H1 (cell line): Measurements from ENCODE around the gene IL17RD. TPM values are rescaled to one million over a fixed set of nuclear protein-coding genes. Genes with fewer than 3 reads are reported as not detected.

ENCODE experiments used
- CTCF ChIA-PET: fragments of 300-600 bp; sonication (Branson Sonifier 250); formaldehyde crosslinking; loops from one replicate; lab custom pipeline; 2021; ENCODE audit not compliant: partially characterized antibody; lab: Charles Lee
- POLR2A ChIA-PET: fragments of 300-600 bp; sonication (Branson Sonifier 250); formaldehyde crosslinking; loops from one replicate; lab custom pipeline; 2021; ENCODE audit warnings: inconsistent platforms; ENCODE audit not compliant: partially characterized antibody; lab: Charles Lee
- DNase-seq, 2 experiments: peaks; one replicate each; pipeline versions ENCODE4 v3.0.0 to v3.0.0-alpha.2; 2010 to 2022; ENCODE audit warnings: low spot score in 2 of 2, low read depth in 1 of 2, mixed read lengths in 1 of 2
- FAIRE-seq: peaks from 2 replicates; lab custom pipeline; 2011; peaks lifted over from hg19 to GRCh38; lab: Jason Lieb, UNC
- H2AFZ ChIP-seq: 2 replicates; pipeline ENCODE4 v1.8.1; 2012; ENCODE audit warnings: low read length, inconsistent platforms
- H2AK5ac ChIP-seq: 2 replicates; pipeline ENCODE4 v1.6.1; 2013; ENCODE audit warnings: low read depth, low read length
- H2BK120ac ChIP-seq: replicated peaks from 2 replicates; pipeline ENCODE3; 2013; ENCODE audit warnings: low read depth, low read length, inconsistent platforms
- H2BK12ac ChIP-seq: 2 replicates; pipeline ENCODE4 v1.6.1; 2013; ENCODE audit warnings: low read depth, low read length
- H2BK15ac ChIP-seq: 2 replicates; pipeline ENCODE4 v1.6.1; 2013; ENCODE audit warnings: low read length
- H2BK20ac ChIP-seq: 2 replicates; pipeline ENCODE4 v1.6.1; 2013; ENCODE audit warnings: low read length
- H2BK5ac ChIP-seq: 2 replicates; pipeline ENCODE4 v1.6.1; 2013; ENCODE audit warnings: low read depth, low read length
- H3K14ac ChIP-seq: 2 replicates; pipeline ENCODE4 v1.6.1; 2013; ENCODE audit warnings: inconsistent platforms; ENCODE audit not compliant: insufficient read length
- H3K18ac ChIP-seq: 2 replicates; pipeline ENCODE4 v1.6.1; 2013; ENCODE audit warnings: low read length; ENCODE audit errors: extremely low read depth
- H3K23ac ChIP-seq: 2 replicates; pipeline ENCODE4 v1.6.1; 2013; ENCODE audit warnings: inconsistent platforms; ENCODE audit not compliant: insufficient read length
- H3K23me2 ChIP-seq: 2 replicates; pipeline ENCODE4 v1.6.1; 2013; ENCODE audit warnings: low read depth, low read length
- H3K27ac ChIP-seq: 2 replicates; pipeline ENCODE4 v1.6.1; 2011; ENCODE audit warnings: low read depth, low read length, inconsistent platforms
- H3K27me3 ChIP-seq, 4 experiments: replicated peaks in 1 of 4; 1 replicate in 1 of 4; 2 replicates in 3 of 4; pipeline versions ENCODE4 v1.6.1 to v1.8.1; 2011 to 2013; ENCODE audit warnings: low read length in 3 of 4, mild to moderate bottlenecking in 3 of 4, inconsistent platforms in 2 of 4, mixed read lengths in 2 of 4, moderate library complexity in 1 of 4; ENCODE audit not compliant: control insufficient read depth in 3 of 4, insufficient read depth in 3 of 4; ENCODE audit errors: extremely low read depth in 1 of 4
- H3K36me3 ChIP-seq, 4 experiments: 2 replicates each; pipeline versions ENCODE4 v1.6.1 to v1.8.1; 2011 to 2013; ENCODE audit warnings: mild to moderate bottlenecking in 4 of 4, low read length in 3 of 4, moderate library complexity in 2 of 4, control low read depth in 1 of 4, inconsistent platforms in 1 of 4; ENCODE audit not compliant: insufficient read depth in 4 of 4, control insufficient read depth in 2 of 4
- H3K4ac ChIP-seq: replicated peaks from 2 replicates; pipeline ENCODE3; 2013; ENCODE audit warnings: low read length, low read depth, mixed read lengths, inconsistent platforms; ENCODE audit not compliant: insufficient read length
- H3K4me1 ChIP-seq, 4 experiments: replicated peaks in 1 of 4; 1 replicate in 1 of 4; 2 replicates in 3 of 4; pipeline versions ENCODE4 v1.6.1 to v1.8.1; 2011 to 2013; ENCODE audit warnings: low read length in 3 of 4, inconsistent platforms in 2 of 4, mixed read lengths in 1 of 4; ENCODE audit not compliant: insufficient read depth in 4 of 4, control insufficient read depth in 3 of 4
- H3K4me2 ChIP-seq, 2 experiments: 2 replicates each; pipeline versions ENCODE4 v1.6.1 to v1.8.1; 2011 to 2013; ENCODE audit warnings: low read depth in 2 of 2, low read length in 2 of 2, control low read depth in 1 of 2, inconsistent platforms in 1 of 2, mild to moderate bottlenecking in 1 of 2; ENCODE audit not compliant: insufficient read depth in 1 of 2
- H3K4me3 ChIP-seq, 4 experiments: fragments of 200-600, 300-600 bp in 1 of 4; sonication (generic), shearing (Covaris generic), sonication (Bioruptor Twin) in 1 of 4; 2 replicates each; pipeline versions ENCODE4 v1.5.1 to v1.8.1; 2011 to 2016; ENCODE audit warnings: low read length in 4 of 4, low read depth in 3 of 4, control low read depth in 2 of 4, inconsistent platforms in 2 of 4, mild to moderate bottlenecking in 2 of 4, mixed read lengths in 1 of 4, moderate library complexity in 1 of 4; ENCODE audit not compliant: insufficient read depth in 2 of 4; ENCODE audit errors: extremely low read depth in 1 of 4
- H3K56ac ChIP-seq: replicated peaks from 2 replicates; pipeline ENCODE3; 2013; ENCODE audit warnings: low read depth, mild to moderate bottlenecking, mixed read lengths, low read length, inconsistent platforms; ENCODE audit not compliant: insufficient read length
- H3K79me1 ChIP-seq: 2 replicates; pipeline ENCODE4 v1.6.1; 2013; ENCODE audit warnings: low read depth, low read length, control low read depth
- H3K79me2 ChIP-seq, 2 experiments: 2 replicates each; pipeline versions ENCODE4 v1.6.1 to v1.8.1; 2012 to 2013; ENCODE audit warnings: low read length in 2 of 2, mild to moderate bottlenecking in 2 of 2, inconsistent platforms in 1 of 2; ENCODE audit not compliant: insufficient read depth in 2 of 2, control insufficient read depth in 1 of 2
- H3K9ac ChIP-seq, 4 experiments: replicated peaks in 1 of 4; 1 replicate in 1 of 4; 2 replicates in 3 of 4; pipeline versions ENCODE4 v1.6.1 to v1.8.1; 2011 to 2013; ENCODE audit warnings: low read depth in 3 of 4, low read length in 3 of 4, control low read depth in 2 of 4, mild to moderate bottlenecking in 2 of 4, moderate library complexity in 2 of 4, inconsistent platforms in 1 of 4; ENCODE audit errors: extremely low read depth in 1 of 4
- H3K9me3 ChIP-seq, 2 experiments: 2 replicates each; pipeline versions ENCODE4 v1.6.1 to v1.8.1; 2012 to 2013; ENCODE audit warnings: mild to moderate bottlenecking in 2 of 2, moderate library complexity in 2 of 2, control low read depth in 1 of 2, inconsistent platforms in 1 of 2, low read depth in 1 of 2, low read length in 1 of 2, mixed read lengths in 1 of 2; ENCODE audit not compliant: insufficient read depth in 2 of 2
- H4K20me1 ChIP-seq, 2 experiments: replicated peaks in 1 of 2; 2 replicates each; pipeline versions ENCODE3 to v1.8.1; 2011 to 2013; ENCODE audit warnings: inconsistent platforms in 2 of 2, low read length in 2 of 2, mild to moderate bottlenecking in 1 of 2; ENCODE audit not compliant: insufficient read depth in 2 of 2, control insufficient read depth in 1 of 2
- H4K5ac ChIP-seq: 2 replicates; pipeline ENCODE4 v1.6.1; 2013; ENCODE audit warnings: low read length, low read depth, mixed read lengths, inconsistent platforms; ENCODE audit not compliant: insufficient read length
- H4K8ac ChIP-seq: 2 replicates; pipeline ENCODE4 v1.8.0; 2013; ENCODE audit warnings: mild to moderate bottlenecking, moderate library complexity, low read length, inconsistent platforms; ENCODE audit not compliant: insufficient read depth; ENCODE audit errors: extremely low read depth
- H4K91ac ChIP-seq: replicated peaks from 2 replicates; pipeline ENCODE3; 2013; ENCODE audit warnings: low read length, mixed read lengths, inconsistent platforms; ENCODE audit not compliant: insufficient read length
- ASH2L ChIP-seq: fragments of 200-600, 300-600 bp; sonication (generic); IDR thresholded peaks from one replicate; pipeline ENCODE4 v1.7.1; 2017; ENCODE audit warnings: low read length
- BCL11A ChIP-seq, 2 experiments: IDR thresholded peaks; one replicate each; pipeline ENCODE4 v1.6.1; 2011; ENCODE audit warnings: low read depth in 2 of 2, low read length in 2 of 2, mild to moderate bottlenecking in 2 of 2
- CBX8 ChIP-seq: fragments of 300-800, 300-1000 bp; sonication (generic); IDR thresholded peaks from 2 replicates; pipeline ENCODE4 v1.7.1; 2016; ENCODE audit warnings: low read depth, low read length, borderline replicate concordance
- CHD1 ChIP-seq: IDR thresholded peaks from 2 replicates; pipeline ENCODE4 v1.6.1; 2012; ENCODE audit warnings: low read depth, low read length, improper control_type of control experiment
- EZH2 ChIP-seq: fragments of 200-600 bp; sonication (generic); IDR thresholded peaks from 2 replicates; pipeline ENCODE4 v1.7.1; 2012; ENCODE audit warnings: low read depth, mild to moderate bottlenecking, moderate library complexity, low read length, inconsistent platforms; ENCODE audit not compliant: severe bottlenecking
- JUN ChIP-seq: IDR thresholded peaks from 2 replicates; pipeline ENCODE4 v1.6.1; 2011; ENCODE audit warnings: low read depth, mild to moderate bottlenecking, improper control_type of control experiment, low read length
- KDM4A ChIP-seq: IDR thresholded peaks from one replicate; pipeline ENCODE4 v1.7.1; 2012; ENCODE audit warnings: low read depth, mild to moderate bottlenecking, moderate library complexity, low read length, inconsistent platforms; ENCODE audit not compliant: severe bottlenecking
- POLR2AphosphoS5 ChIP-seq: IDR thresholded peaks from 2 replicates; pipeline ENCODE4 v1.6.1; 2011; ENCODE audit warnings: low read depth, low read length
- RAD21 ChIP-seq, 2 experiments: IDR thresholded peaks in 1 of 2; conservative IDR thresholded peaks in 1 of 2; 2 replicates each; pipeline ENCODE4 v1.6.1; 2011; ENCODE audit warnings: low read depth in 2 of 2, low read length in 2 of 2, improper control_type of control experiment in 1 of 2, inconsistent platforms in 1 of 2, mild to moderate bottlenecking in 1 of 2, moderate library complexity in 1 of 2
- RFX5 ChIP-seq: IDR thresholded peaks from 2 replicates; pipeline ENCODE4 v1.6.1; 2011; ENCODE audit warnings: low read depth, low read length, improper control_type of control experiment, borderline replicate concordance
- SP1 ChIP-seq: IDR thresholded peaks from 2 replicates; pipeline ENCODE4 v1.6.1; 2011; ENCODE audit warnings: low read depth, low read length
- TBP ChIP-seq: IDR thresholded peaks from 2 replicates; pipeline ENCODE4 v1.6.1; 2011; ENCODE audit warnings: low read depth, low read length, improper control_type of control experiment
- TCF12 ChIP-seq: IDR thresholded peaks from 2 replicates; pipeline ENCODE4 v1.6.1; 2011; ENCODE audit warnings: low read depth, mild to moderate bottlenecking, low read length
- WGBS, 2 experiments: shearing (Covaris generic) in 1 of 2; methylation state at CpG; one replicate each; pipeline versions ENCODE4 v1.1.6 to v1.1.7; 2013 to 2015; ENCODE audit warnings: low lambda C conversion rate in 2 of 2, mixed read lengths in 2 of 2, inconsistent platforms in 1 of 2, low coverage in 1 of 2, missing lambda C conversion rate in 1 of 2; ENCODE audit not compliant: insufficient replicate concordance in 2 of 2, insufficient coverage in 1 of 2, insufficient read length in 1 of 2; ENCODE audit errors: extremely low coverage in 1 of 2, missing lambda C conversion rate in 1 of 2; 5-methylcytosine and 5-hydroxymethylcytosine counted together
- polyA plus RNA-seq, 7 experiments: library from polyadenylated mRNA; depleted of rRNA in 3 of 7; stranded (reverse) in 5 of 7; unstranded in 2 of 7; fragments of >200 nt in 5 of 7; fragments of 200-250 nt in 2 of 7; gene quantifications; 1 replicate in 5 of 7; 2 replicates in 1 of 7; 4 replicates in 1 of 7; pipeline versions ENCODE4 v1.2.1 to v1.2.3, GENCODE V29; 2011 to 2013; ENCODE audit warnings: missing spikeins in 2 of 7, mixed read lengths in 2 of 7
- total RNA-seq: library from RNA; stranded (reverse); fragmentation: NEBNext Ultra II Directional; extraction: Animal tissue kit (Norgen Biotek cat#: 25700); gene quantifications from 2 replicates; pipeline ENCODE4 v1.2.1, GENCODE V29; 2021
- TF ChIP-seq, protein P1 (sequence below): IDR thresholded peaks from 2 replicates; pipeline ENCODE4 v1.6.1; 2011; ENCODE audit warnings: low read depth, mild to moderate bottlenecking, low read length; ENCODE audit not compliant: insufficient read depth

The IL17RD gene
- total and polyA plus RNA-seq, 2 of the 8 experiments (the other 6 are each of a cell fraction or from before 2014, with no cell fraction given) = 10.9 to 48.9 TPM

DNA sequence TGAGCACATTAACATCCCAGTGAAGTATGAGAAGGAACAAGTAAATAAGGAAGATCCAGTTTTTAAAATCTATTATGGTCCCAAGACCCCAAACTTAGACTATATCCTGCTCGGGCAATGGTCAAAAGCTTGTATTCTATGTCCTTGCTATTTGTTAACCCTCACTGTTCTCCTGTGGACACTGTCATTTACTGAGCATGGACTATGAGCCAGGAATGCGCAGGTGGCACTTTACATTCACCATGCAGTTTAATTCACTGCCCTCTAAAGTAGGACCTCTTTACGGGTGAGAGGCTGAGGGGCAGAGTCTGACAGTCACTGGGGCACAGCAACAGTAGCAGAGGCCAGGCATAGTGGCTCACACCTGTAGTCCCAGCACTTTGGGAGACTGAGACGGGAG is 76.1 kb downstream of the IL17RD start:
- H3K9ac ChIP-seq = no peak overlapping the region
- H3K14ac ChIP-seq = no peak overlapping the region
- no peak overlapping the region for H4K91ac ChIP-seq
- no peak overlapping the region for H3K18ac ChIP-seq
- H3K56ac ChIP-seq = no peak overlapping the region
- no peak overlapping the region for H2AK5ac ChIP-seq
- H3K36me3 ChIP-seq = peaks cover 0 to 3% (median 0%) of the 10 kb centered on the region in 4 experiments; a peak in 1 of 8 replicates
- no peak overlapping the region for H2BK20ac ChIP-seq
- no peak overlapping the region for H3K23ac ChIP-seq
- H2BK15ac ChIP-seq = no peak overlapping the region
- no peaks in the 10 kb centered on the region for H4K20me1 ChIP-seq
- H3K4me1 ChIP-seq = no peaks in the 10 kb centered on the region; a peak in 2 of 7 replicates
- no peaks in the 10 kb centered on the region; the same call in 1 of the 2 replicates for H3K79me1 ChIP-seq
- H3K4ac ChIP-seq = no peak overlapping the region
- H4K5ac ChIP-seq = no peak overlapping the region
- ChIA-PET POLR2A (interaction anchor here (0.8 kb wide), 1 partner anchor 21 kb away, joined by 3 read pairs; no protein-coding TSS in a partner anchor), CTCF (interaction anchor here (0.7 to 3.1 kb wide), 3 partner anchors 88 to 97 kb away, joined by 4 to 16 read pairs (median 8); no protein-coding TSS in a partner anchor)
- DNase-seq (no peak), FAIRE-seq (no peak)
- no peak overlapping the region for H3K4me3 ChIP-seq
- no peak overlapping the region for H2BK5ac ChIP-seq
- H3K4me2 ChIP-seq = no peak overlapping the region
- no peak overlapping the region for H4K8ac ChIP-seq
- H2BK120ac ChIP-seq = no peak overlapping the region
- H2BK12ac ChIP-seq = no peak overlapping the region
- 93% methylated on average over 4 of the region's 4 CpGs; no CpG with 5 or more reads in 1 of the 2 experiments for WGBS, 2 experiments
- no peak overlapping the region for H2AFZ ChIP-seq
- H3K27me3 ChIP-seq = no peaks in the 10 kb centered on the region
- no peaks in the 10 kb centered on the region for H3K9me3 ChIP-seq
- no peaks in the 10 kb centered on the region for H3K23me2 ChIP-seq
- H3K27ac ChIP-seq = no peak overlapping the region
- no peaks in the 10 kb centered on the region for H3K79me2 ChIP-seq
- TF ChIP-seq JUN (no peak), POLR2AphosphoS5 (no peak), RFX5 (no peak), CHD1 (no peak), KDM4A (no peak), ASH2L (no peak), TCF12 (no peak), BCL11A (IDR thresholded peaks at IDR 0.05; ENCODE audit: low read depth in 2 of 2, low read length in 2 of 2) (no peak), TBP (no peak), EZH2 (no peak), SP1 (no peak), CBX8 (no peak), RAD21 (IDR thresholded peaks at IDR 0.05 in 1 of 2, conservative IDR thresholded peaks at IDR 0.05 in 1 of 2; ENCODE audit: low read depth in 2 of 2, low read length in 2 of 2) (no peak)
- TF ChIP-seq, protein P1, sequence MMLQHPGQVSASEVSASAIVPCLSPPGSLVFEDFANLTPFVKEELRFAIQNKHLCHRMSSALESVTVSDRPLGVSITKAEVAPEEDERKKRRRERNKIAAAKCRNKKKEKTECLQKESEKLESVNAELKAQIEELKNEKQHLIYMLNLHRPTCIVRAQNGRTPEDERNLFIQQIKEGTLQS = no peak
